Glutamatergic neuron (in vitro differentiated cells): ENCODE data around the gene FAM83D. TPM values are rescaled to one million over a fixed set of nuclear protein-coding genes. Genes with fewer than 3 reads are reported as not detected.

Experiments
- DNase-seq: peaks from one replicate; pipeline ENCODE4 v3.0.0; 2022
- H3K27ac Mint-ChIP-seq: one replicate; pipeline ENCODE4 v1.8.0; 2020; ENCODE audit warnings: mild to moderate bottlenecking, mixed read lengths, inconsistent platforms; ENCODE audit not compliant: unreplicated experiment
- H3K27me3 Mint-ChIP-seq: one replicate; pipeline ENCODE4 v1.8.0; 2020; ENCODE audit warnings: mild to moderate bottlenecking, moderate library complexity, mixed read lengths, inconsistent platforms; ENCODE audit not compliant: unreplicated experiment
- H3K36me3 Mint-ChIP-seq: one replicate; pipeline ENCODE4 v1.8.0; 2020; ENCODE audit warnings: mild to moderate bottlenecking, mixed read lengths, inconsistent platforms; ENCODE audit not compliant: unreplicated experiment
- H3K4me1 Mint-ChIP-seq: one replicate; pipeline ENCODE4 v1.8.0; 2020; ENCODE audit warnings: mild to moderate bottlenecking, low read depth, mixed read lengths, inconsistent platforms; ENCODE audit not compliant: unreplicated experiment
- H3K4me3 Mint-ChIP-seq: one replicate; pipeline ENCODE4 v1.8.0; 2020; ENCODE audit warnings: mild to moderate bottlenecking, mixed read lengths, inconsistent platforms; ENCODE audit not compliant: unreplicated experiment
- H3K9me3 Mint-ChIP-seq: one replicate; pipeline ENCODE4 v1.8.0; 2020; ENCODE audit warnings: mild to moderate bottlenecking, moderate library complexity, mixed read lengths, inconsistent platforms; ENCODE audit not compliant: unreplicated experiment
- CTCF ChIP-seq: fragments of 200-600 bp; sonication (generic); IDR thresholded peaks from one replicate; pipeline ENCODE4 v1.5.0; 2021; ENCODE audit not compliant: partially characterized antibody, unreplicated experiment
- total RNA-seq: library from RNA; stranded (reverse); fragmentation: NEBNext Ultra II Directional; extraction: Animal tissue kit (Norgen Biotek cat#: 25700); gene quantifications from one replicate; pipeline ENCODE4 v1.2.1, GENCODE V29; 2021; ENCODE audit not compliant: unreplicated experiment

The FAM83D gene
- total RNA-seq, 1 donor from 2014 or later: 4.9 TPM

GRCh38 chr20:38892091-38892981 is 33.9 kb upstream of the FAM83D start:
- peaks cover 3% of the 10 kb centered on the region for H3K27me3 Mint-ChIP-seq
- no peak for TF ChIP-seq CTCF
- H3K4me1 Mint-ChIP-seq: peaks cover 13% of the 10 kb centered on the region
- no peaks in the 10 kb centered on the region for H3K36me3 Mint-ChIP-seq
- no peak for DNase-seq
- H3K27ac Mint-ChIP-seq: peak overlapping the region; percentile 76
- H3K9me3 Mint-ChIP-seq: peaks cover 6% of the 10 kb centered on the region
- H3K4me3 Mint-ChIP-seq: no peak overlapping the region

GRCh38 chr20:38893056-38893564 is 33.1 kb upstream of the FAM83D start:
- DNase-seq: no peak
- Mint-ChIP-seq H3K27ac (peak overlapping the region; percentile 22), H3K4me3 (peak overlapping the region; percentile 43), H3K36me3 (no peaks in the 10 kb centered on the region), H3K4me1 (peaks cover 13% of the 10 kb centered on the region), H3K27me3 (peaks cover 3% of the 10 kb centered on the region), H3K9me3 (peaks cover 6% of the 10 kb centered on the region)
- TF ChIP-seq CTCF: no peak

- Mint-ChIP-seq H3K27ac (peak overlapping the region; percentile 38), H3K4me3 (peak overlapping the region; percentile 43), H3K9me3 (peaks cover 6% of the 10 kb centered on the region), H3K36me3 (no peaks in the 10 kb centered on the region), H3K27me3 (peaks cover 3% of the 10 kb centered on the region), H3K4me1 (peaks cover 13% of the 10 kb centered on the region)
- TF ChIP-seq CTCF: peak; percentile 92
- DNase-seq: peak; percentile 89
Measured at GRCh38 chr20:38893565-38894090, 32.6 kb upstream of the FAM83D start.

GRCh38 chr20:38894091-38894847 is 31.9 kb upstream of the FAM83D start:
- no peak for DNase-seq
- Mint-ChIP-seq H3K36me3 (no peaks in the 10 kb centered on the region), H3K27ac (peak overlapping the region; percentile 83), H3K9me3 (peaks cover 5% of the 10 kb centered on the region), H3K4me1 (peaks cover 13% of the 10 kb centered on the region), H3K4me3 (peak overlapping the region; percentile 41), H3K27me3 (peaks cover 3% of the 10 kb centered on the region)
- peak; percentile 36 for TF ChIP-seq CTCF
